ENCODE data around the gene LPCAT2.
"Not testable (repeated sequence)": the region's sequence is repeated elsewhere in the genome, so short reads cannot be mapped to it uniquely, and the experiment has no call there.

LPCAT2 gene

GRCh38 chr16:55576384-55576783 lies 67.5 kb downstream of the LPCAT2 start:
- H3K36me3 ChIP-seq (ENCODE audit: control insufficient read depth, low read depth, low read length) = peaks cover 3% of the 10 kb centered on the region

GRCh38 chr16:55577887-55578286 lies 69.0 kb downstream of the LPCAT2 start:
- H3K4me3 ChIP-seq (ENCODE audit: low read length) = no peak overlapping the region
- H3K4me1 ChIP-seq (ENCODE audit: control insufficient read depth, low read depth, low read length) = no peaks in the 10 kb centered on the region
- H3K27ac ChIP-seq (ENCODE audit: low read length) = no peak overlapping the region
- H3K9ac ChIP-seq (ENCODE audit: low read length) = no peak overlapping the region
- H3K36me3 ChIP-seq (ENCODE audit: control insufficient read depth, low read depth, low read length) = peaks cover 3% of the 10 kb centered on the region
- no peaks in the 10 kb centered on the region for H3K27me3 ChIP-seq (ENCODE audit: control insufficient read depth, insufficient read depth, low read length)
- H3K9me3 ChIP-seq (ENCODE audit: control insufficient read depth, low read depth, low read length) = no peaks in the 10 kb centered on the region

More at GRCh38 chr16:55576384-55576783, 67.5 kb downstream of the LPCAT2 start:
- H3K9me3 ChIP-seq (ENCODE audit: control insufficient read depth, low read depth, low read length) = no peaks in the 10 kb centered on the region
- H3K4me1 ChIP-seq (ENCODE audit: control insufficient read depth, low read depth, low read length) = no peaks in the 10 kb centered on the region
- no peak overlapping the region for H3K27ac ChIP-seq (ENCODE audit: low read length)
- H3K27me3 ChIP-seq (ENCODE audit: control insufficient read depth, insufficient read depth, low read length) = no peaks in the 10 kb centered on the region
- H3K9ac ChIP-seq (ENCODE audit: low read length) = no peak overlapping the region
- no peak overlapping the region for H3K4me3 ChIP-seq (ENCODE audit: low read length)

- H3K9ac ChIP-seq (ENCODE audit: low read length) = no peak overlapping the region
- H3K27ac ChIP-seq (ENCODE audit: low read length) = no peak overlapping the region
- H3K27me3 ChIP-seq (ENCODE audit: control insufficient read depth, insufficient read depth, low read length) = no peaks in the 10 kb centered on the region
- no peaks in the 10 kb centered on the region for H3K9me3 ChIP-seq (ENCODE audit: control insufficient read depth, low read depth, low read length)
- peaks cover 7% of the 10 kb centered on the region for H3K4me1 ChIP-seq (ENCODE audit: control insufficient read depth, low read depth, low read length)
- no peaks in the 10 kb centered on the region for H3K36me3 ChIP-seq (ENCODE audit: control insufficient read depth, low read depth, low read length)
- H3K4me3 ChIP-seq (ENCODE audit: low read length) = no peak overlapping the region
Observed at GRCh38 chr16:55585631-55586030, 76.8 kb downstream of the LPCAT2 start.

- H3K27ac ChIP-seq (ENCODE audit: low read length) = no peak overlapping the region
- no peaks in the 10 kb centered on the region for H3K27me3 ChIP-seq (ENCODE audit: control insufficient read depth, insufficient read depth, low read length)
- no peaks in the 10 kb centered on the region for H3K36me3 ChIP-seq (ENCODE audit: control insufficient read depth, low read depth, low read length)
- no peaks in the 10 kb centered on the region for H3K9me3 ChIP-seq (ENCODE audit: control insufficient read depth, low read depth, low read length)
- no peak overlapping the region for H3K9ac ChIP-seq (ENCODE audit: low read length)
- no peak overlapping the region for H3K4me3 ChIP-seq (ENCODE audit: low read length)
- H3K4me1 ChIP-seq (ENCODE audit: control insufficient read depth, low read depth, low read length) = peaks cover 7% of the 10 kb centered on the region
Observed at GRCh38 chr16:55588799-55589198, 79.9 kb downstream of the LPCAT2 start.

GRCh38 chr16:55592306-55592705 lies 83.4 kb downstream of the LPCAT2 start:
- no peaks in the 10 kb centered on the region for H3K36me3 ChIP-seq (ENCODE audit: control insufficient read depth, low read depth, low read length)

DNA sequence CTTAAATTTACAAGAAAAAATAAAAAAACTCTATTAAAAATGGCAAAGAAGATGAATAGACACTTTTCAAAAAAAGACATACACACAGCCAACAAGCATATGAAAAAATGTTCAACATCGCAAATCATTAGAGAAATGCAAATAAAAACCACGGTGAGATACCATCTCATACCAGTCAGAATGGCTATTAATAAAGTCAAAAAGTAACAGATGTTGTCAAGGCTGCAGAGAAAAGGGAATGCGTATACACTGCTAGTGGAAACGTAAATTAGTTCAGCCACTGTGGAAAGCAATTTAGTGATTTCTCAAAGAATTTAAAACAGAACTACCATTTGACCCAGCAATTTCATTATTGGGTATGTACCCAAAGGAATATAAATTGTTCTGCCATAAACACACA lies 89.1 kb downstream of the LPCAT2 start:
- Histone ChIP-seq H3K9me3 (ENCODE audit: control insufficient read depth, low read depth, low read length) (no peaks in the 10 kb centered on the region), H3K4me3 (ENCODE audit: low read length) (no peak overlapping the region), H3K36me3 (ENCODE audit: control insufficient read depth, low read depth, low read length) (no peaks in the 10 kb centered on the region), H3K9ac (ENCODE audit: low read length) (no peak overlapping the region), H3K27ac (ENCODE audit: low read length) (no peak overlapping the region), H3K27me3 (ENCODE audit: control insufficient read depth, insufficient read depth, low read length) (no peaks in the 10 kb centered on the region), H3K4me1 (ENCODE audit: control insufficient read depth, low read depth, low read length) (peaks cover 12% of the 10 kb centered on the region)

More at GRCh38 chr16:55592306-55592705, 83.4 kb downstream of the LPCAT2 start:
- Histone ChIP-seq H3K27ac (ENCODE audit: low read length) (no peak overlapping the region), H3K9ac (ENCODE audit: low read length) (no peak overlapping the region), H3K9me3 (ENCODE audit: control insufficient read depth, low read depth, low read length) (no peaks in the 10 kb centered on the region), H3K27me3 (ENCODE audit: control insufficient read depth, insufficient read depth, low read length) (no peaks in the 10 kb centered on the region), H3K4me3 (ENCODE audit: low read length) (no peak overlapping the region), H3K4me1 (ENCODE audit: control insufficient read depth, low read depth, low read length) (peaks cover 12% of the 10 kb centered on the region)

GRCh38 chr16:55605754-55606336 lies 97.0 kb downstream of the LPCAT2 start:
- no peaks in the 10 kb centered on the region for H3K27me3 ChIP-seq (ENCODE audit: control insufficient read depth, insufficient read depth, low read length)
- no peak overlapping the region for H3K9ac ChIP-seq (ENCODE audit: low read length)
- no peaks in the 10 kb centered on the region for H3K9me3 ChIP-seq (ENCODE audit: control insufficient read depth, low read depth, low read length)
- H3K27ac ChIP-seq (ENCODE audit: low read length) = no peak overlapping the region
- no peaks in the 10 kb centered on the region for H3K4me1 ChIP-seq (ENCODE audit: control insufficient read depth, low read depth, low read length)
- no peaks in the 10 kb centered on the region for H3K36me3 ChIP-seq (ENCODE audit: control insufficient read depth, low read depth, low read length)
- H3K4me3 ChIP-seq (ENCODE audit: low read length) = no peak overlapping the region

DNA sequence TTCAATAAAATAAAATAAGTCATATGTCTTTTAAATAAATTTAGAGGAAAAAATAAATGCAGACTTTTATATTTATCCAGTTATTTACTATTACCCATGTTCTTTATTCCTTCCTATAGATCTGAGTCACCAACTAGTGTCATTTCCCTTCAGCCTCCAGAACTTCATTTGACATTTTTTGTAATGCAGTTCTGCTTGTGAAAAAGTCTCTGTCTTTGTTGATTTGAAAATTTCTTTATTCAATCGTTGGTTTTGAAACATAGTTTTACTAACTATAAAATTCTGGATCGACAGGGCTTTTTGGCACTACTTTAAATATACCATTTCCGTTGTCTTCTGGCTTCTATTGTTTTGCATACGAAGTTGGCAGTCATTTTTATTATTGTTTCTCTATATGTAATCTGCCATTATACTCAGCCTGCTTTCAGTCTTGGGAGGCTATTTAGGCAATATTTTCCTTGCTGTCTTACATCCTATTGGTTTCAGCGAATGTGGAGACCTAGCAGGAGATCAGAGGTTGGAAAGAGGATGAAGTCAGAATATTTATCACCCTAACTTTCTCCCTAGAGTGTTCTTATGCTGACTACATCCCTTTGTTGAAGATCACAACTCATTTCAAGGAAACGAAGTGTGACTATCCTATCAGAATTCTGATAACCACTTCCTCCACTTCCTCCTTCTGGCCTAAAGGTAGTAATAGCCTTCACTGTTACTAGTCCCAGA lies 104.9 kb downstream of the LPCAT2 start:
- Histone ChIP-seq H3K9ac (ENCODE audit: low read length) (no peak overlapping the region), H3K4me3 (ENCODE audit: low read length) (no peak overlapping the region), H3K9me3 (ENCODE audit: control insufficient read depth, low read depth, low read length) (no peaks in the 10 kb centered on the region), H3K4me1 (ENCODE audit: control insufficient read depth, low read depth, low read length) (no peaks in the 10 kb centered on the region), H3K27ac (ENCODE audit: low read length) (no peak overlapping the region), H3K36me3 (ENCODE audit: control insufficient read depth, low read depth, low read length) (no peaks in the 10 kb centered on the region), H3K27me3 (ENCODE audit: control insufficient read depth, insufficient read depth, low read length) (no peaks in the 10 kb centered on the region)

GRCh38 chr16:55615071-55615470 lies 106.2 kb downstream of the LPCAT2 start:
- Histone ChIP-seq H3K36me3 (ENCODE audit: control insufficient read depth, low read depth, low read length) (no peaks in the 10 kb centered on the region), H3K9me3 (ENCODE audit: control insufficient read depth, low read depth, low read length) (no peaks in the 10 kb centered on the region), H3K27me3 (ENCODE audit: control insufficient read depth, insufficient read depth, low read length) (no peaks in the 10 kb centered on the region), H3K9ac (ENCODE audit: low read length) (no peak overlapping the region), H3K27ac (ENCODE audit: low read length) (no peak overlapping the region), H3K4me1 (ENCODE audit: control insufficient read depth, low read depth, low read length) (no peaks in the 10 kb centered on the region), H3K4me3 (ENCODE audit: low read length) (no peak overlapping the region)

DNA sequence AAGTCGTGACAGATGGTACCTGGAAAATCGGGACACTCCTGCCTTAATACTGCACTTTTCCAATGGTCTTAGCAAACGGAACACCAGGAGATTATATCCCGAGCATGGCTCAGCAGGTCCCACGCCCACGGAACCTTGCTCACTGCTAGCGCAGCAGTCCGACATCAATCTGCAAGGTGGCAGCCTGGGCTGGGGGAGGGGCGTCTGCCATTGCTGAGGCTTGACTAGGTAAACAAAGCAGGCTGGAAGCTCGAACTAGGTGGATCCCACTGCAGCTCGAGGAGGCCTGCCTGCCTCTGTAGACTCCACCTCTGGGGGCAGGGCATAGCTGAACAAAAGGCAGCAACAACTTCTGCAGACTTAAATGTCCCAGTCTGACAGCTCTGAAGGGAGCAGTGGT lies 106.8 kb downstream of the LPCAT2 start:
- not testable (repeated sequence) for H3K27me3 ChIP-seq (ENCODE audit: control insufficient read depth, insufficient read depth, low read length); H3K9ac ChIP-seq (ENCODE audit: low read length); H3K4me1 ChIP-seq (ENCODE audit: control insufficient read depth, low read depth, low read length); H3K9me3 ChIP-seq (ENCODE audit: control insufficient read depth, low read depth, low read length); H3K27ac ChIP-seq (ENCODE audit: low read length); H3K4me3 ChIP-seq (ENCODE audit: low read length); H3K36me3 ChIP-seq (ENCODE audit: control insufficient read depth, low read depth, low read length)

GRCh38 chr16:55621771-55622170 lies 112.9 kb downstream of the LPCAT2 start:
- no peak overlapping the region for H3K4me3 ChIP-seq (ENCODE audit: low read length)
- H3K9ac ChIP-seq (ENCODE audit: low read length) = no peak overlapping the region
- no peaks in the 10 kb centered on the region for H3K27me3 ChIP-seq (ENCODE audit: control insufficient read depth, insufficient read depth, low read length)
- no peak overlapping the region for H3K27ac ChIP-seq (ENCODE audit: low read length)
- H3K36me3 ChIP-seq (ENCODE audit: control insufficient read depth, low read depth, low read length) = no peaks in the 10 kb centered on the region
- no peaks in the 10 kb centered on the region for H3K4me1 ChIP-seq (ENCODE audit: control insufficient read depth, low read depth, low read length)
- no peaks in the 10 kb centered on the region for H3K9me3 ChIP-seq (ENCODE audit: control insufficient read depth, low read depth, low read length)

DNA sequence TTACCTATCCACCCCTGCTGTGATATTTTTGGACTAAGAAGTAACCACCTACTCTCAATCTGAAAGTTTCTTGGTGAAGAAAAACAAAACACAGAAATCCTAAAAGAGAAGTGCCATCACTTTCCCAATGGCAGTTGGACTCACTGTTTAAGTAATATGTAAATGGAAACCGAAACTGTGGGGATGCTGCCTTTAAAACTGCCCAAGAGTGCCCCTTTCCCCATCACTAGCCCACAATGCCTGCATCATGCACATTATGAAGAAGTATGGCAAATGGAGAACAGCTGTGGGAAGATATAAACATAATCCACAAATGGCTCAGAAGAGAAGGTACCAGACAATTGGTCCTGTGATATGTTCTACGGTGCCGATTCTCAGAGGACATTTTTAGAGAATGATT lies 113.4 kb downstream of the LPCAT2 start:
- H3K9me3 ChIP-seq (ENCODE audit: control insufficient read depth, low read depth, low read length) = no peaks in the 10 kb centered on the region
- no peaks in the 10 kb centered on the region for H3K4me1 ChIP-seq (ENCODE audit: control insufficient read depth, low read depth, low read length)
- H3K4me3 ChIP-seq (ENCODE audit: low read length) = no peak overlapping the region
- no peaks in the 10 kb centered on the region for H3K36me3 ChIP-seq (ENCODE audit: control insufficient read depth, low read depth, low read length)
- no peak overlapping the region for H3K27ac ChIP-seq (ENCODE audit: low read length)
- no peaks in the 10 kb centered on the region for H3K27me3 ChIP-seq (ENCODE audit: control insufficient read depth, insufficient read depth, low read length)
- no peak overlapping the region for H3K9ac ChIP-seq (ENCODE audit: low read length)

Data from iPS-18a (cell line).